Body of pancreas (tissue), 4 donors: Measurements from ENCODE around the gene SGCE.

ENCODE experiments used
- CTCF ChIP-seq, 7 experiments: fragments of 450-650 bp in 4 of 7; fragments of 200-600 bp in 3 of 7; sonication (generic) in 3 of 7; IDR thresholded peaks; one replicate each; pipeline ENCODE4 v1.5.1; 2016 to 2019; ENCODE audit warnings: antibody characterized with exemption in 7 of 7
- POLR2A ChIP-seq, 3 donors: fragments of 450-650 bp; IDR thresholded peaks; one replicate each; pipeline ENCODE4 v1.6.1; 2016; ENCODE audit warnings: antibody characterized with exemption in 3 of 3, mild to moderate bottlenecking in 2 of 3

GRCh38 chr7:94635687-94636086 lies 20.2 kb downstream of the SGCE start:
- TF ChIP-seq CTCF (IDR thresholded peaks at IDR 0.05) = no peak
- no peak for TF ChIP-seq POLR2A (IDR thresholded peaks at IDR 0.05)
